Forelimb muscle (tissue), 1 donor: ENCODE measurements around the gene RCBTB2. TPM values are rescaled to one million over a fixed set of nuclear protein-coding genes. Genes with fewer than 3 reads are reported as not detected.
A peak's percentile ranks its signal among the peaks of the same experiment; 100 is the strongest.
"Not testable (repeated sequence)": the region's sequence is repeated elsewhere in the genome, so short reads cannot be mapped to it uniquely, and the experiment has no call there.

ENCODE experiments used
- DNase-seq: peaks from one replicate; pipeline ENCODE4 v3.0.0-alpha.2; 2013; ENCODE audit warnings: low read depth
- polyA plus RNA-seq: library from polyadenylated mRNA; unstranded; fragments of 120-200 nt; gene quantifications from one replicate; pipeline ENCODE4 v1.2.1, GENCODE V29; 2013; ENCODE audit not compliant: insufficient read length

RCBTB2 gene
- 20.6 TPM for polyA plus RNA-seq

DNA sequence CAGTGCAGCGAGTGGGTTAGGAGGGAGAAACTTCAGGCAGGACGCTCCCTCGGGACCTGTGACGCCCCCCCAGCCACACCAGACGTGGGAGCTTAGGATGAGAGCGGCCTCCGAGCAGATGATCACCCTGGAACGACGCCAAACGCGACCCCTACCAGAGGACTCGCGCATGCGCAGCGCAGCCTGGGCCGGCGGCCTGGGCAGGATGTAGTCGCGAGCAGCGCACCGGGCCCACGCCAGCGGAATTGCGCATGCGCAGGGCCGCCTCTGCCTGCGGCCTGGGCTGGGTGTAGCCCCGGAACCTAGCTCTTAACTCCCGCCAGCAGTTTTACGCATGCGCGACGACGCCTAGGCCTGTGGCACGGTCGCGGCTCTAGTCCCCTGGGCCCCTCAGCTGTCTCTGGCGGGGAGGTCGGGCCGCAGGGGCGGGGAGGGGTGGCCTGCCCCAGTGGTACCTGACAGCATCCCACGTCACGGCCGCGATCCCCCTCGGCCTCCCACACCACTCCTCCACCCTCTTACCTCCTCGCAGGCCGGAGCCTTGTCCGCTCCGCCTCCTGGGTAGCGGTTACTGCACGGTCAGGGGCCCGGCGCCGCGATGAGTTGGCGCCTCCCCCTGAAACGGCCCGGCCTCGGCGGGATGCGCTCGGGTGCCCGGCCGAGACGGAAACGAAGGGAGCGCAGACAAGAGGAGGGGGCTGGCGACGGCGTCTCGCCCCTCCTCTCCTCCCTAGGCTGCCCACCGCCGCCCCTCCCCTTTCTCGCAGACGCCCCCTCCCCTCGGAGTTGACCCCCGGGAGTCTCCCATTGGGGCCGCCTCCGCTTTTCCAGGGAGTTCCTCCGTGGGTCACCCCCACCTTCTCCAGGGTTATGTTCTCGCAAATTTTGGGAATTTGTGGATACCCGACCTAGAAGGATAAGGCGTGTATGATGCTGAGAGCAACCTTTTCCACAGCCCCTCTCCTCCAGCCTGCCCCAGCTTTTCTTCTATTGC, at the start of gene RCBTB2:
TSS of gene RCBTB2 (minus strand) at position 575 of the 994 bp plus-strand sequence. CDS start 11,141 bp downstream, outside the sequence.
- peak; percentile 95 for DNase-seq

- no peak for DNase-seq
These were observed 49.2 kb upstream of the RCBTB2 start for GRCh38 chr13:48582084-48582483.

- no peak for DNase-seq
These were observed 48.0 kb upstream of the RCBTB2 start for GRCh38 chr13:48580896-48581295.

- peak; percentile 65 for DNase-seq
These were observed 47.4 kb upstream of the RCBTB2 start for GRCh38 chr13:48580185-48580803.

DNA sequence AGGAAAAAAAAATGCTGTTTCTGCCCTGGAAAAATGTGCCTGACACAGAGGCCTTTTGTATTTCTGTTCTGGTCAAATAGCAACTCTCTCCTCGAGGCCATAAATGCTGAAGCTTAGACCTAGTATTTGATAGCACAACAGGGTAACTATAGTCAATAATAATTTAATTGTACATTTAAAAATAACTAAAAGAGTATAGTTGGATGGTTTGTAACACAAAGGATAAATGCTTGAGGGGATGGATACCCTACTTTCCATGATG, 47.0 kb upstream of the RCBTB2 start:
- not testable (repeated sequence) for DNase-seq

DNA sequence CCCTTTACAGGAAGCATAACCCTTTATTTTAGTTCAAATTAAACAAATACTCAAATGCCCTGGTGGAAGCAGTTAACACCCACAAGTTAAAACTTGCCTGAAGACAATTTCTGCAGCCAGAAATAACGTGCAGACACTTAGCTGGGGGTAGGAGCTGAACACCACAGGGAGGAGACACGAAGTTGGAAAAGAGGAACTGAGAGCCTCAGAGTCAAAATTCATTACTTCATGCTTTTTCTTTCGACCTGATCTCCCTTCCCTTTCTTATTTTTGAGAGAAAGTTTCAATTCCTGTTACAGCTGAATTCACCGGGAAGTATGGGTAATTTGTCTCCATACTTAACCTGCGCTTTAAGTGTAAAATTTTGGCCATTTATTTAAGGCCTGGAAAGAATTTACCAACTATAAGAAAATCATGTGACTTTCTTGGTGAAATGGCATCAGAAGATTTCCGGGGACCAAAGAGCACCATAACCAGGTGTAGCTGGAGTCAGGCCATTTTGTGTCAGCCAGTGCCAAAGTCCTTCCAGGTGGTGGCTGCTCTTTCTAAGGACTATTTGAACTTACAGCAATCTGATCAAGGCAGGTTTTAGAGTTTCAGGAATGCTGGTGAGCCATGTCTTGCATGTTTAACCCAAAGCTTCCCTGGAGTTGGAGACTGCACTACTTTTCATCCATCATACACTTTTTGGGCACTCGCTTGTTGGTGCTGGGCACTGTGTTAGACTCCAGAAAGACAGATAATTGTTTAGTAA, 46.5 kb upstream of the RCBTB2 start:
- DNase-seq = no peak

DNA sequence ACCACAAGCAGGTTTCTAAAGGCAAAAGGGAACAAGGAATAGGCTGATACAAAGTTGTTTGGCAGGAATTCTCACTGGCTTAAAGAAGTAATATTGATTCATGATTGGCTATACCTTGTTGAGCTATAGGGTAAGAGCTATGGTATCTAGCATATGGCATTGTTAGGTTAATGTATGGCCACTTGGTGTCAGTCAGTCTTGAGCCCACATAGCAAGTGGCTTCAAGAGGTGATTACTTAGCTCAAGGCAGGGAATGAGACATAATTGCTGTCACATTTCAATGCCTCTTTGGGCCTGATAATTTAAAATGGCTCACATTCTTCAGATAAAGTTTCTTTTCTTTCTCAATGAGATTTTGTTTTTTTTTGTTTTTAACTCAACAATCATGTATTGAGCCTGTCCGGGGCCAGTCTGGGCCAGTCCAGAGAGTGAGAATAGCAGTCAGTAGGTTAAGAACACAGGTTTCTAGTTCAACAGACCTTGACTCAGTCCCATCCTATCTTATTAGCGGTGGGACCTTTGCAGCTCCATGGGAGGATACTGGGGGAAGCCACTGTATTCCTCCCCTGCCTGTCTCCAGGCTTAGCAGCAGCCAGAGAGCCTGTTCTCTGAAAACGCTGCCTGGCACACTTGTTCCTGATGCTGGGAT, 45.8 kb upstream of the RCBTB2 start:
- no peak for DNase-seq

- no peak for DNase-seq
These were observed 43.6 kb upstream of the RCBTB2 start for GRCh38 chr13:48576448-48577010.

- no peak for DNase-seq
These were observed 42.2 kb upstream of the RCBTB2 start for GRCh38 chr13:48575031-48575430.

GRCh38 chr13:48574041-48574796, 41.3 kb upstream of the RCBTB2 start:
- no peak for DNase-seq

DNA sequence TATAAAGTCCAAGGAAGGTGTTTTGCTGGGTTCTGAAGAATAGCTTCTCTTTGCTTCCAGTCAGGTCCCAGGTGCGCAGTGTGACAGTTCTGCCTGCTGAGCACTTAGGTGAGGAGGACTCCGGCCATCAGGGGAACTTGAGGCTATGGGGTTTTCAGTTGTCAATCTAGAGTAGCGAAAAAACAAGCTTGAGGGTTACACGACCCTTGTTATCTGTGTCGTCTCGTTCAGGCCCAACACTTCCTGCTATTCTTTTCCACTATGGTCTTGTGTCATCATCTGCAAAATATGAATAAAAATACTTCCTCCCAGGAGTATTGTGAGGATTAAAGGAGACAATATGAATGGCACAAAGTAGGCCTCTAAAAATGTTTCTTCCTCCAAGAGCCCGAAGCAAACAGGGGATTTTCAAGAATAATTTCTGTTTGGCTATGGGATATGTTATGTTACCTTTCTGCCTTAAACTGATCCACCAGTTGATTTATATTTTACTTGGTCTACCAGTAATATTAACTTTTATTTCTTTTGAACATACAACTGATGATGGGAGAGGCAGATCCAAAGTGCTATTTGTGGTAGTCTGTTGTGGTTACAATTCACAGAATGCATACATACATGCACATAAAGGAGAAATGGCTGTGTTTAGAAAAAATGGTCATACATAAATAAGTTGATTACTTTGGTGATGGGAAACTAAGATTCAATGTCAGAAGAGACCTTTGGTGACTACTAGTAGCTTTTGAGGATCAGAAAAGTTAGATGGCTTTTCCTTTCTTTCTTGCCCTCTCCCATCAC, 40.5 kb upstream of the RCBTB2 start:
- DNase-seq = no peak

- peak; percentile 68 for DNase-seq
These were observed 38.4 kb upstream of the RCBTB2 start for GRCh38 chr13:48571126-48571913.

DNA sequence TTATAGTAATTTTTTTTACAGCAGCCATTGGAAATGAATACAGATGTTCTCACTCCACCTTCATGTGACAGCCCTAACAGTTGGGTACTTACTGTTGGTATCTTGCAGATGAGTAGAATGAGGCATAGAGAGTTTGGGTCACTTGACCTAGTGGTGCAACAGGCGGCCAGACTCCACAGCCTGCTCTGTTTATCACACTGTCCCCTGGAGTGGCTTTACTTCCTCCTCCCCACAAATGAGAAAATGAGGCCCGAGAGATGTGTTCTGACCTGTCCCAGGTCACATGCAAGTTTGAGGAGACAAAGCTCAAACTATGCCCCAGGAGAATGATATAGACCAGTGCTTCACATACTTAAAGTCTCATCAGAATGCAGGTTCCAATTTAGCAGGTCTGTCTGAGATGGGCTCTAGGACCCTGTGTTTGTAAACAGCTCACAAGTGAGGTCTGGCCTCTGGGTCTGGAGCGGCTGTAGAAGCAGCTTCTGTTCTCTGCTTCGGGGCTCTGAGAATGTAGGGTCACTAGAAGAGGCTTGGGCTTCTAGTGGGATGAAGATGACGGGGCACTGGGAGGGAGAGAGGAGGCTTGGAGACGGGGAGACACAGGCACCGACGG, 37.4 kb upstream of the RCBTB2 start:
- no peak for DNase-seq

DNA sequence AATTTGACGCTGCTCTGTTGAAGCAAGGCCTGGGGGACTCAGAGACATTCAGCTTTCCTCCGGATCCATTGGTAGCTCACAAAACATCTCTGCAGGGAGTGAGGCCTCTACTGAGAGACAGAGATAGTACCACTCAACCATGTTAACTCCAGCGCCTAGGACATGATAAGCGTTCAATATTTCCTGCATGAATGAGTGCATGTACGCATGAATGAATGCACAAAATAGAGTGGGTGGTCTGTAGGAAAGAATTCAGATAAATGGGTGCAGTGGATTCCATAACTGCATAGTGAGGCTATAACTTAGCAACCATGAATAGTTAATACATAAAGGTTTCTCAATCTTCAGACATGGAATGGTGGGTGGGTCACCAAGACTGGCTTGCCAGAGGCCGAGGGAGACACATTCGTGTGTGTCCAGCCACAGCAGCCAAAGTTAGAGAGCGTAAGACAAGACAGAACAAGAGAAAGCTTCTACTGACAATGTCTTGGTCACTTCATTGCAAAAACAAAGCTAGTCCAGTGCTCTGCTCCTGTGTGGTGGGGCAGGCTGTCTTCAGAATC, 36.3 kb upstream of the RCBTB2 start:
- no peak for DNase-seq

- no peak for DNase-seq
These were observed 35.7 kb upstream of the RCBTB2 start for GRCh38 chr13:48568370-48569103.

DNA sequence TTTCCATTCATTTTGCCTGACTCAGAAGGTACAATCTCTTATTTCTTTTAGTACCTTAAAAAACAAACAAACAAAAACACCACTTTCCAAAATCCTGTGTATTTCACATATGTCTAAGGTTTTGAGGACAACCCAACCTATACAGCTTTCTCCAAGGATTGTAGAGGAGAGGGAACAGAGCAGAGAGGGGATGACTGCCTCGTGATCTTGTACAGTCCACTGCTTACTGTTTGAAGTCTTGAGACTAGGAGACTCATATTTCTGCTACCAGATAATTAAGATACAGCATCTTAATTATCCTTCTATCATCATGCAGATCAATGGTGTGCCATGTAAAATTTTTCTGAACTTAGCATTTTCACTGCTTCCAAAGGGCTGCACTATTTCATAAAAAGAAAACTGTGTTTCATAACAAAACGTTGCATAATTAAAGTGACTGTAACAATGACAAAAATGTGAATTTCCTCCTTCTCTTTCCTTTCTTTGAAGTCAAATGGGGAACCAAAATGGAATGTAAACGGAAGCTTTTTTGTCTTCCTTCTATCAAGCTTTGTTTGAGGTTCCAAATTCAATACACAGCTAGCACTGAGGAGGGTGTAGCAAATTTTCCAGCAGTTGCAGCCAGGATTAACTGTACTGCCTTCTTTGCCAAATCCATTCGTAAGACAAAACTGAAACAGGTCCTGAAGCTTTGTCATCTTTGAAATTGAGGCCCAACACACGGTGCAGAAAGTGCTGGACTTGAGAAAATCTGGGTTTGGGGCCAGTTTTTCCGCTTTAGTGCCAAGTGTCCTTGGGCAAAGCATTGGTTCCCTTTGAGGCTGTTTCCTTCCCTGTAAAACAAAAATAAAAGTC, 34.9 kb upstream of the RCBTB2 start:
- DNase-seq = peak; percentile 86

DNA sequence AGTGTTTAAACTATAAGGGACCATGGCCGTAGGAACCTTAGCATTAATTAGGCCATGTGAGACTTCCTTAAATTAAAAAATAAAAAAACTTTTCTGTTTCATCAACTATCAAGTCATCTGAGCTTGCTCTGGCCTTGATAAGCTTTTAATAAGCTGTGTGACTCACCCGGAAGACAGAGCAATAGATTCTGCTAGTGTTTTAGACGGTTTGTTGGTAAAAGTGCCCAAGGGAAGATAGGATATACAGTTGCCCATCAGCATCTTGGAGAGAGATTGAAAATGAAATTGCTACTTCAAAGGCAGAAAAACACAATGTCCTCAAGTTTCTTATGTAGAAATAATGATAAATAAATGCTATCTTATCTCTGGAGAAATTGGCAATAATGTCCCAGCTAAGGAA, 31.2 kb upstream of the RCBTB2 start:
- no peak for DNase-seq
